H1 (cell line): ENCODE data around the gene MATR3. TPM values are rescaled to one million over a fixed set of nuclear protein-coding genes. Genes with fewer than 3 reads are reported as not detected.

Experiments
- EGR1 ChIP-seq: IDR thresholded peaks from 2 replicates; pipeline ENCODE4 v1.6.1; 2011; ENCODE audit warnings: low read depth, low read length, borderline replicate concordance
- RAD21 ChIP-seq, 2 experiments: IDR thresholded peaks in 1 of 2; conservative IDR thresholded peaks in 1 of 2; 2 replicates each; pipeline ENCODE4 v1.6.1; 2011; ENCODE audit warnings: low read depth in 2 of 2, low read length in 2 of 2, improper control_type of control experiment in 1 of 2, inconsistent platforms in 1 of 2, mild to moderate bottlenecking in 1 of 2, moderate library complexity in 1 of 2
- polyA plus RNA-seq, 7 experiments: library from polyadenylated mRNA; depleted of rRNA in 3 of 7; stranded (reverse) in 5 of 7; unstranded in 2 of 7; fragments of >200 nt in 5 of 7; fragments of 200-250 nt in 2 of 7; gene quantifications; 1 replicate in 5 of 7; 2 replicates in 1 of 7; 4 replicates in 1 of 7; pipeline versions ENCODE4 v1.2.1 to v1.2.3, GENCODE V29; 2011 to 2013; ENCODE audit warnings: missing spikeins in 2 of 7, mixed read lengths in 2 of 7
- total RNA-seq: library from RNA; stranded (reverse); fragmentation: NEBNext Ultra II Directional; extraction: Animal tissue kit (Norgen Biotek cat#: 25700); gene quantifications from 2 replicates; pipeline ENCODE4 v1.2.1, GENCODE V29; 2021

MATR3 gene
- total and polyA plus RNA-seq, 2 of the 8 experiments (the other 6 are each of a cell fraction or from before 2014, with no cell fraction given), result 116 to 389 TPM

DNA sequence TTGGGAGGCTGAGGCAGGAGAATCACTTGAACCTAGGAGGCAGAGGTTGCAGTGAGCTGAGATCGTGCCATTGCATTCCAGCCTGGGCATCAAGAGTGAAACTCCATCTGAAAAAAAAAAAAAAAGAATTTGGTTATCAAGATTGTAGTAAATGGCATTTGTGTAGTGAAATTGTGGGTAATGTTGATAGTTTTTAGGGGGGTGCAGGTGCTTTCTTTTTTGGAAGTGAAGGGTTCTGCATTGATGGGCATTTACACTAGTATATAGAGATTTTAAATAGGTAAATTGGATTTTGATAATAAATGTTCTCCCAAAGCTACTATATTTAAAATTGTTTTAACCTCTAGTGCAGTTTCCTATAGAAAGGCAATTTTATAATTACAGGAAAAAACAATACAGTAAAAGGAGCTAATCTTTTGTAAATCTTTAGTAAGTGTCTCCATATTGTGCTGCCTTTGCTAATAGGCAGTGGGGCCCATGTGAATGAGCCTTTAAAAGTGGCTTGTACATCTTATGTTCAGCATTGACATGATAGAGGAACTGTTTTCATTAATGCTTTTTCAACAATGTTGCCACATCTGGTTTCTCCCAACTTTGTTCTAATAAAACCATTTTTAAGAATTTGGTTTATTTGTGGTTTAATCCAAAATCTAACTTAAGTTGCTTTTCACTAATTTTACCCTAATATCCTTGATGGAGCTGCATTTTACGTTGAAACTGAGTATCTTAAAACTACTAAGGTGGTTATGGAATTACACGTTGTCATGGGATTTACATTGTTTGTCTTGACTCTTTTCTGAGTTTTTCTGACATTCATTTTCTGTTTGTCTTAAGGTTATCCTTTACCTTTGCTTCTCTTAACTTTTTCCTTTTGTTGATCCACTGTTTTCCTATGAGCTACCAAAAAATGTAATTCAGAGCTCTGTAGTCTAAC, 11.1 kb downstream of the MATR3 start (continued):
- TF ChIP-seq RAD21 (IDR thresholded peaks at IDR 0.05 in 1 of 2, conservative IDR thresholded peaks at IDR 0.05 in 1 of 2; ENCODE audit: low read depth in 2 of 2, low read length in 2 of 2) (no peak), EGR1 (no peak)
- TF ChIP-seq, all 59 proteins: peak for 0
